ENCODE measurements around the gene GTPBP6. TPM values are rescaled to one million over a fixed set of nuclear protein-coding genes. Genes with fewer than 3 reads are reported as not detected.
A peak's percentile ranks its signal among the peaks of the same experiment; 100 is the strongest.

Gene GTPBP6
- total RNA-seq, 4 donors from 2014 or later: 30.6 to 60.2 (median 36.0) TPM

- peak overlapping the region; percentile 44 to 69 (median 46) for H3K4me3 ChIP-seq
- H3K27ac ChIP-seq: peak overlapping the region in 3 of 4 donors; percentile 39 to 77 (median 65)
- no peaks in the 10 kb centered on the region for H3K36me3 ChIP-seq
- no peaks in the 10 kb centered on the region for H3K27me3 ChIP-seq
- intact Hi-C loops (cut with DNase I; ENCODE audit: low total_unique reads) (no loop called here), in situ Hi-C loops (cut with MboI; ENCODE audit: low pct_ligation_motif_present in 1 of 4, low pct_unique_long_range_greater_than_20kb in 1 of 4, low sequenced_read_pairs in 3 of 4) (no loop called here)
- no peaks in the 10 kb centered on the region for H3K9me3 ChIP-seq
- peak; percentile 49 for DNase-seq
- TF ChIP-seq, protein P1, sequence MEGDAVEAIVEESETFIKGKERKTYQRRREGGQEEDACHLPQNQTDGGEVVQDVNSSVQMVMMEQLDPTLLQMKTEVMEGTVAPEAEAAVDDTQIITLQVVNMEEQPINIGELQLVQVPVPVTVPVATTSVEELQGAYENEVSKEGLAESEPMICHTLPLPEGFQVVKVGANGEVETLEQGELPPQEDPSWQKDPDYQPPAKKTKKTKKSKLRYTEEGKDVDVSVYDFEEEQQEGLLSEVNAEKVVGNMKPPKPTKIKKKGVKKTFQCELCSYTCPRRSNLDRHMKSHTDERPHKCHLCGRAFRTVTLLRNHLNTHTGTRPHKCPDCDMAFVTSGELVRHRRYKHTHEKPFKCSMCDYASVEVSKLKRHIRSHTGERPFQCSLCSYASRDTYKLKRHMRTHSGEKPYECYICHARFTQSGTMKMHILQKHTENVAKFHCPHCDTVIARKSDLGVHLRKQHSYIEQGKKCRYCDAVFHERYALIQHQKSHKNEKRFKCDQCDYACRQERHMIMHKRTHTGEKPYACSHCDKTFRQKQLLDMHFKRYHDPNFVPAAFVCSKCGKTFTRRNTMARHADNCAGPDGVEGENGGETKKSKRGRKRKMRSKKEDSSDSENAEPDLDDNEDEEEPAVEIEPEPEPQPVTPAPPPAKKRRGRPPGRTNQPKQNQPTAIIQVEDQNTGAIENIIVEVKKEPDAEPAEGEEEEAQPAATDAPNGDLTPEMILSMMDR (IDR thresholded peaks at IDR 0.05): no peak
- TF ChIP-seq POLR2A (IDR thresholded peaks at IDR 0.05) (no peak), EP300 (IDR thresholded peaks at IDR 0.05; ENCODE audit: low read depth) (no peak), POLR2AphosphoS5 (IDR thresholded peaks at IDR 0.05) (no peak)
- 1% methylated on average over 40 of the region's 49 CpGs; no CpG with 5 or more reads in 1 of the 2 donors for WGBS, 2 donors (ENCODE audit: low coverage in 1 of 2)
- H3K4me1 ChIP-seq: peaks cover 11 to 30% (median 19%) of the 10 kb centered on the region in 4 donors
Measured at GRCh38 chrX:276581-277201, 41.9 kb downstream of the GTPBP6 start.

- Histone ChIP-seq H3K9me3 (no peaks in the 10 kb centered on the region), H3K27me3 (no peaks in the 10 kb centered on the region), H3K27ac (peak overlapping the region in 3 of 4 donors; percentile 39 to 77 (median 65)), H3K36me3 (no peaks in the 10 kb centered on the region), H3K4me3 (peak overlapping the region; percentile 44 to 69 (median 46)), H3K4me1 (peaks cover 11 to 24% (median 16%) of the 10 kb centered on the region in 4 donors)
- intact Hi-C loops (cut with DNase I; ENCODE audit: low total_unique reads) (no loop called here), in situ Hi-C loops (cut with MboI; ENCODE audit: low pct_ligation_motif_present in 1 of 4, low pct_unique_long_range_greater_than_20kb in 1 of 4, low sequenced_read_pairs in 3 of 4) (no loop called here)
- 4% methylated on average over 31 of the region's 36 CpGs; no CpG with 5 or more reads in 1 of the 2 donors for WGBS, 2 donors (ENCODE audit: low coverage in 1 of 2)
- peak; percentile 84 for DNase-seq
- TF ChIP-seq POLR2A (IDR thresholded peaks at IDR 0.05) (peak; percentile 80), EP300 (IDR thresholded peaks at IDR 0.05; ENCODE audit: low read depth) (no peak), POLR2AphosphoS5 (IDR thresholded peaks at IDR 0.05) (peak; percentile 46 to 81 (median 51))
- TF ChIP-seq, protein P1 (IDR thresholded peaks at IDR 0.05): peak in 3 of 5 experiments; percentile 17 to 52 (median 34)
Measured at GRCh38 chrX:275967-276580, 42.5 kb downstream of the GTPBP6 start.

DNA sequence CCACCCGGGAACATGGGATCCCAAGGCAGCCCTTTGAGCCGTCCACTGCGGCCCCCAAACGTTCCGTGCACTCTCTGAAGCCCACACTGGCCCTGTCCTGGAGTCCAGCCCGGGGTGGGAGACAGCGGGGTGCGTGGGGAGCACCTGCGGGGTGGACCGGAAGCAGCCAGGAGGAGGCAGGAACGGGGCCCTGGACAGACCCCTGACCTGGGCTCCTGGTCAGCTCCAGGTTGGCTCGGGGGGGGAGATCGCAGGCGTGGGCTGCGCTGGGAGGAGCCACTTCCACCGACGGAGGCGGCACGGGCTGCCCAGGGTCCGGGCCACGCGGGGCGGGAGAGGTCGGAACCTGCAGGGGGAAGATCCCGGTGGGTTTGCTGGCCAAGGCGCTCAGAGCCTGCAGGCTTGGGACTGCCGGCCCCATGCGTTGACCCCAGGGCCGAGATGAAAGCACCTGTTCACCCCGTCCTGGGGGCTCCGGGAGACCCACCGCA is 43.1 kb downstream of the GTPBP6 start:
- in situ Hi-C loops (cut with MboI; ENCODE audit: low pct_ligation_motif_present in 1 of 4, low pct_unique_long_range_greater_than_20kb in 1 of 4, low sequenced_read_pairs in 3 of 4): no loop called here
- intact Hi-C loops (cut with DNase I; ENCODE audit: low total_unique reads): no loop called here
- no peaks in the 10 kb centered on the region for H3K36me3 ChIP-seq
- TF ChIP-seq, protein P1 (IDR thresholded peaks at IDR 0.05): no peak
- no peak for TF ChIP-seq EP300 (IDR thresholded peaks at IDR 0.05; ENCODE audit: low read depth)
- H3K4me1 ChIP-seq: peaks cover 11 to 22% (median 16%) of the 10 kb centered on the region in 4 donors
- DNase-seq: no peak
- H3K27me3 ChIP-seq: no peaks in the 10 kb centered on the region
- H3K27ac ChIP-seq: peak overlapping the region; percentile 27 to 77 (median 62)
- H3K9me3 ChIP-seq: no peaks in the 10 kb centered on the region
- 63% methylated on average over 30 of the region's 32 CpGs; no CpG with 5 or more reads in 1 of the 2 donors for WGBS, 2 donors (ENCODE audit: low coverage in 1 of 2)
- peak overlapping the region in 3 of 4 donors; percentile 44 to 69 (median 47) for H3K4me3 ChIP-seq

DNA sequence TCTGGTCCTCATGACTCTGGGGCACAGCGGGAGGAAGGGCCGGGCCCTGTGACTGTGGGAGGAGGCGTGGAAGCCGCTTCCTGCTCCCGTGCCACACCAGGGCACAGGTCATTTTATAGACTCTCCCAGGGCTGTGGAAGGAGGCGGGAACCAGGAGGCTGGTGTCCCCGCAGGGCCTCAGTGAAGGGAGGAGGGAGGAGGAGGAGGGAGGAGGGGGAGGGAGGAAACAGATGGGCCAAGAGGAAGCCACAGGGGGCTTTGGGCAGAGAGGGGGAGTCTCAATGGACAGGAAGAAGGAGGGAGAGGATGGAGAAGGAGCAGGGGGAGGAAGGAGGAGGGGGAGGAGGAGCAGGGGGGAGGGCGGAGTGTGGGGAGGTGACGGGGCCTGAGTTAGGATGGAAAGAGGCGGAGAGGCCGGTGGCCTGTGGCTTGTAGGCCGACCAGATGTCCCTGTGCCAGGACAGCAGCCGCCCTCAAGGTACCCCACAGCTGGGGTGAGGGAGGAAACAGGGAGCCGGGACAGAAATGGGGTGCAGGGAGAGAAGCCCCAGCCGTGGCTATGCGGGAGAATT is 43.6 kb downstream of the GTPBP6 start:
- Histone ChIP-seq H3K36me3 (no peaks in the 10 kb centered on the region), H3K27me3 (no peaks in the 10 kb centered on the region), H3K4me3 (peak overlapping the region in 2 of 4 donors; percentile 44 to 69), H3K4me1 (peaks cover 11 to 22% (median 16%) of the 10 kb centered on the region in 4 donors), H3K27ac (peak overlapping the region; percentile 27 to 77 (median 62)), H3K9me3 (no peaks in the 10 kb centered on the region)
- no peak for TF ChIP-seq EP300 (IDR thresholded peaks at IDR 0.05; ENCODE audit: low read depth)
- TF ChIP-seq POLR2AphosphoS5 (IDR thresholded peaks at IDR 0.05): peak in 1 of 3 donors; percentile 61
- TF ChIP-seq POLR2A (IDR thresholded peaks at IDR 0.05): peak; percentile 31
- in situ Hi-C loops (cut with MboI; ENCODE audit: low pct_ligation_motif_present in 1 of 4, low pct_unique_long_range_greater_than_20kb in 1 of 4, low sequenced_read_pairs in 3 of 4) (no loop called here), intact Hi-C loops (cut with DNase I; ENCODE audit: low total_unique reads) (no loop called here)
- DNase-seq: peak; percentile 66
- WGBS, 2 donors (ENCODE audit: low coverage in 1 of 2): 20 to 46% methylated on average over 1 to 16 of the region's 16 CpGs

Data from transverse colon (tissue), 4 donors.